ENCODE results near the gene GDF9. TPM values are rescaled to one million over a fixed set of nuclear protein-coding genes. Genes with fewer than 3 reads are reported as not detected.

Gene GDF9
- total and polyA plus RNA-seq, 2 experiments from 2014 or later: 0.11 to 0.14 TPM

- TF ChIP-seq ZNF462 (CRISPR knock-in tag; IDR thresholded peaks at IDR 0.05) (no peak), JUNB (IDR thresholded peaks at IDR 0.05; ENCODE audit: unreplicated experiment) (no peak)
These were observed 38.2 kb downstream of the GDF9 start (continued) for GRCh38 chr5:132827943-132828673.

GRCh38 chr5:132826424-132827082 is 39.7 kb downstream of the GDF9 start:
- peaks cover 14% of the 10 kb centered on the region for H3K4me1 Mint-ChIP-seq
- no peaks in the 10 kb centered on the region for H3K9me3 Mint-ChIP-seq
- ATAC-seq (no peak), DNase-seq (ENCODE audit: low spot score) (peak; percentile 26)
- H3K36me3 Mint-ChIP-seq (ENCODE audit: low read depth): peaks cover 3% of the 10 kb centered on the region
- H3K27ac Mint-ChIP-seq: no peak overlapping the region
- TF ChIP-seq NANOG (IDR thresholded peaks at IDR 0.05; ENCODE audit: borderline replicate concordance) (no peak), ZNF462 (CRISPR knock-in tag; IDR thresholded peaks at IDR 0.05) (no peak), POLR2AphosphoS5 (IDR thresholded peaks at IDR 0.05; ENCODE audit: low read depth) (no peak), CTCF (conservative IDR thresholded peaks at IDR 0.05; ENCODE audit: low read depth in 2 of 2) (no peak)
- Histone ChIP-seq H3K4me1 (ENCODE audit: insufficient read depth) (peaks cover 9% of the 10 kb centered on the region), H3F3A (replicated peaks; ENCODE audit: low read depth) (peaks cover 27% of the 10 kb centered on the region), H3K36me3 (ENCODE audit: insufficient read depth) (no peaks in the 10 kb centered on the region), H3K79me2 (replicated peaks; ENCODE audit: insufficient read depth) (no peaks in the 10 kb centered on the region), H3K4me3 (peak overlapping the region; percentile 61), H3K27me3 (ENCODE audit: insufficient read depth) (peaks cover 86% of the 10 kb centered on the region), H3K4me2 (peak overlapping the region; percentile 83), H3K27ac (ENCODE audit: low read depth) (no peak overlapping the region), H4K20me1 (replicated peaks; ENCODE audit: insufficient read depth) (no peaks in the 10 kb centered on the region), H2AFZ (peak overlapping the region; percentile 90), H3K9me2 (ENCODE audit: insufficient read depth) (no peaks in the 10 kb centered on the region)
- peaks cover 61% of the 10 kb centered on the region for H3K27me3 Mint-ChIP-seq (ENCODE audit: insufficient read depth, low read depth, poor library complexity)
- H3K4me3 Mint-ChIP-seq: peak overlapping the region; percentile 63
